OCI-LY3 (cell line): ENCODE measurements around the gene CNTNAP2.

Source experiments
- CTCF ChIP-seq: fragments of 200-600, 300-600 bp; sonication (generic); IDR thresholded peaks from 2 replicates; pipeline ENCODE4 v1.5.1; 2014; ENCODE audit warnings: antibody characterized with exemption, low read length, low read depth
- EZH2phosphoT487 ChIP-seq: fragments of 200-600 bp; shearing (Covaris generic); IDR thresholded peaks from 2 replicates; pipeline ENCODE4 v1.6.1; 2018; ENCODE audit warnings: antibody characterized with exemption, mixed run types, low read depth

GRCh38 chr7:147052818-147053217 is 936.2 kb downstream of the CNTNAP2 start:
- no peak for TF ChIP-seq CTCF
- no peak for TF ChIP-seq EZH2phosphoT487
